Measurements from ENCODE around the gene MTHFSD. TPM values are rescaled to one million over a fixed set of nuclear protein-coding genes. Genes with fewer than 3 reads are reported as not detected.

Gene MTHFSD
- total and polyA plus RNA-seq, 2 donors (not counting 3 experiments of a cell fraction or from before 2014, with no cell fraction given), result 16.7 to 21.1 TPM

DNA sequence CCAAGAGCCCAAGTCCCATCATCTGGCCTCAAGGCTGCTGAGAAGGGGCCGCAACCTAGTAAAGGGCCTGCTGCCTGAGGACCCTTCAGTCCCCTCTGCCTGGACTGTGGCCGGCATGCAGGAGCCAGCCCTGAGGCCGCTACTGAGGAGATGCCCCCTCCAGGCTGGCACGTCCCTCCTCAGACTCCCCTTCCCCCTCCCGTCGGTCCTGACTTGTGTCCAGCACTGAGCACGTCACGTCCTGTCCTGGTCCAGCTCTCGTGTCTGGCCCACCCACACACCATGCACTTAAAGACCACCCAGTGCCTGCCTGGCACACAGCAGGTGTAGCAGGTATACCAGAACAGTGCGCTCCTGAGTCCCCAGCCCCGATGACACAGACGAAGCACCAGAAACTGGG, 9.6 kb downstream of the MTHFSD start:
- no peak overlapping the region for H3K27ac ChIP-seq (ENCODE audit: insufficient read depth, low read depth, low read length)
- FAIRE-seq, result no peak
- H2AFZ ChIP-seq (ENCODE audit: low read depth, low read length), result no peak overlapping the region
- intact Hi-C loops (cut with micrococcal nuclease) (no loop called here), dilution Hi-C loops (cut with MboI; ENCODE audit: extremely low pct_ligation_motif_present, low sequenced_read_pairs) (no loop called here)
- no peaks in the 10 kb centered on the region for H3K27me3 ChIP-seq (ENCODE audit: control insufficient read depth in 2 of 2, insufficient read depth in 2 of 2, low read length in 2 of 2)
- H3K79me2 ChIP-seq (ENCODE audit: control insufficient read depth, insufficient read depth, low read length), result no peaks in the 10 kb centered on the region
- H3K9me3 ChIP-seq (replicated peaks; ENCODE audit: control insufficient read depth, insufficient read depth, low read length), result no peaks in the 10 kb centered on the region
- ChIA-PET CTCF (interaction anchor here (0.6 kb wide), 1 partner anchor 9 kb away, joined by 3 read pairs; no protein-coding TSS in a partner anchor), POLR2A (no interaction called here)
- DNase-seq (ENCODE audit: low read depth, low spot score), result no peak
- no TSS peak for BruUV-seq (replicated peaks)
- no peaks in the 10 kb centered on the region for H3K4me1 ChIP-seq (ENCODE audit: control insufficient read depth, extremely low read depth, insufficient read depth, low read length)
- H3K9me1 ChIP-seq (replicated peaks; ENCODE audit: control insufficient read depth, extremely low read depth, insufficient read depth, low read length), result no peaks in the 10 kb centered on the region
- no peaks in the 10 kb centered on the region for H4K20me1 ChIP-seq (replicated peaks; ENCODE audit: control insufficient read depth, extremely low read depth, insufficient read depth, low read length)
- H3K4me3 ChIP-seq (replicated peaks in 1 of 3; ENCODE audit: insufficient read depth in 1 of 3, low read depth in 1 of 3, low read length in 3 of 3), result no peak overlapping the region
- H3K4me2 ChIP-seq (ENCODE audit: insufficient read depth, low read length), result no peak overlapping the region
- TF ChIP-seq, protein P1, sequence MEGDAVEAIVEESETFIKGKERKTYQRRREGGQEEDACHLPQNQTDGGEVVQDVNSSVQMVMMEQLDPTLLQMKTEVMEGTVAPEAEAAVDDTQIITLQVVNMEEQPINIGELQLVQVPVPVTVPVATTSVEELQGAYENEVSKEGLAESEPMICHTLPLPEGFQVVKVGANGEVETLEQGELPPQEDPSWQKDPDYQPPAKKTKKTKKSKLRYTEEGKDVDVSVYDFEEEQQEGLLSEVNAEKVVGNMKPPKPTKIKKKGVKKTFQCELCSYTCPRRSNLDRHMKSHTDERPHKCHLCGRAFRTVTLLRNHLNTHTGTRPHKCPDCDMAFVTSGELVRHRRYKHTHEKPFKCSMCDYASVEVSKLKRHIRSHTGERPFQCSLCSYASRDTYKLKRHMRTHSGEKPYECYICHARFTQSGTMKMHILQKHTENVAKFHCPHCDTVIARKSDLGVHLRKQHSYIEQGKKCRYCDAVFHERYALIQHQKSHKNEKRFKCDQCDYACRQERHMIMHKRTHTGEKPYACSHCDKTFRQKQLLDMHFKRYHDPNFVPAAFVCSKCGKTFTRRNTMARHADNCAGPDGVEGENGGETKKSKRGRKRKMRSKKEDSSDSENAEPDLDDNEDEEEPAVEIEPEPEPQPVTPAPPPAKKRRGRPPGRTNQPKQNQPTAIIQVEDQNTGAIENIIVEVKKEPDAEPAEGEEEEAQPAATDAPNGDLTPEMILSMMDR (IDR thresholded peaks at IDR 0.05; ENCODE audit: extremely low read depth in 1 of 2, insufficient read depth in 1 of 2, low read depth in 1 of 2, low read length in 2 of 2), result no peak
- TF ChIP-seq EZH2 (IDR thresholded peaks at IDR 0.05; ENCODE audit: borderline replicate concordance, low read depth, low read length, severe bottlenecking) (no peak), FOS (IDR thresholded peaks at IDR 0.05; ENCODE audit: borderline replicate concordance, insufficient read depth, low read length) (no peak), GATA2 (IDR thresholded peaks at IDR 0.05; ENCODE audit: insufficient read depth, insufficient read length, low read depth, low read length) (no peak), MYC (IDR thresholded peaks at IDR 0.05; ENCODE audit: low read depth, low read length) (no peak), POLR2A (IDR thresholded peaks at IDR 0.05; ENCODE audit: low read depth, low read length) (no peak), POLR2AphosphoS5 (IDR thresholded peaks at IDR 0.05; ENCODE audit: insufficient read depth, low read depth, low read length) (no peak)
- TF ChIP-seq, protein P2, sequence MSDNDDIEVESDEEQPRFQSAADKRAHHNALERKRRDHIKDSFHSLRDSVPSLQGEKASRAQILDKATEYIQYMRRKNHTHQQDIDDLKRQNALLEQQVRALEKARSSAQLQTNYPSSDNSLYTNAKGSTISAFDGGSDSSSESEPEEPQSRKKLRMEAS (IDR thresholded peaks at IDR 0.05; ENCODE audit: insufficient read depth, insufficient read length), result no peak
- H3K36me3 ChIP-seq (ENCODE audit: control insufficient read depth in 2 of 2, extremely low read depth in 1 of 2, insufficient read depth in 2 of 2, low read length in 2 of 2), result peaks cover 5 to 29% of the 10 kb centered on the region in 2 experiments
- no peak overlapping the region for H3K9ac ChIP-seq (replicated peaks; ENCODE audit: extremely low read depth, insufficient read depth, low read length)
